ENCODE measurements around the gene DLX5.

Gene DLX5

DNA sequence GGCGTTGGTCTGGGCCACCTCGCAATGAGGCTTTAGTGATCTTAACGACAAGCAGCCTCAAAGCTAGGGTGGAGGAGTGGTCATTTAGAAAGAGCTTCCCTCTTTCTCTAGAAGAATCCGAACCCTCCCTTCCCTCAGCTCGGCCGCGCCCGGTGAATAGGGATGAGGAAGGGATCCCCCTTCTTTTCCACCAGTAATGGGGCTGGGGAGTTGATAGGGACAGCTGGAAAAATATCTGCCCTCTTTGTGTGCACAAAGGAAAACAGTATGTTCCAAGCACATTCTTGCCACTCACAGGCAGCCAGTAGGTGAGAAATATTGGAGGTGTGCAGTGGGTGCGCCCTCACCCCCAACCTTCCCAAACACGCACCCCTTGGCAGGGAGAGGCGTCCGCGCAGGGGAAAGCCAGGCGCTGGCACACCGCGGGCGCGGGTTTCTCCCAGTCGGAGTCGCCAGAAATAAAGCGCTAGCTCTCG lies 6.5 kb downstream of the DLX5 start:
- DNase-seq, result no peak

GRCh38 chr7:97017192-97018125 lies 7.2 kb downstream of the DLX5 start:
- no peak for DNase-seq

DNA sequence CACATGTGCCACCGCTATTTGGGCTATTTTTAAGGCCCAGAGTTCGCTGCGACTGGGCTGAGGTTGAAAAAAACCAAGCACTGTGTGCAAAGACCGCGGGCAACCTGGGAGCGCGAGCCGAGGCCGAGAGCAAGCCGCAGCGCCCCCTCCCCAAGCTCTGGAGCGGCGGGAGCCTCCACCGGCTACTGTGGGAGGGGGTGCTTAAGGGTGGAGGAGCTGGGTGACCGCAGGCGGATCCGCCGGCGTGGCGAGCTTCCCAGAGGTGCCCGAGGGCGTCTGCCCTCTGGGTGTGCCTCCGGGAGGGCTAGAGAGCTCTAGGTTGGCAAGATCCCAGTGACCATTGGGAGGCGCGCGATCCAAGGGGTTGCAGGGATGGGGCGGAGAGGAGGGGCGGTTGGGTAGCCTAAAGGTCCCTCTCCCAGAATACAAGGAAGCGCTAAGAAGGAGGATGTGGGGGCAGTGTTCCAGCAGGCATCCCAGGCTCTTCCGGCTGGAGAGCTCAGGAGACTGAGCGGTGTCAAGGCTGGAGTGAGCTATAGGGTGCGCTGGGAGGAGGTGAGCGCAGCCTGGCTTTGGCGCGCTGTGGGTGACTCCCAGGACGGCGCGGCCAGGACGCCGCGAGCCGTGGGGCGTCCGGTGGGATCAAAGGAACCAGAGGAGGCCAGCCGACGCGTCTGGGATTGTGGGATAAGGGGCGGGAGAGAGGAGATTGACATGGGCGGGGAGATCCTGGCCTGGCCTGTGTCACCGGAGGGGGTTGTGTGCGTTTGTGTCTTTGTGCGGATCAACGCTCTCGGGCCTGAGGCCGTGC lies 8.0 kb downstream of the DLX5 start:
- DNase-seq, result peak; percentile 66

DNA sequence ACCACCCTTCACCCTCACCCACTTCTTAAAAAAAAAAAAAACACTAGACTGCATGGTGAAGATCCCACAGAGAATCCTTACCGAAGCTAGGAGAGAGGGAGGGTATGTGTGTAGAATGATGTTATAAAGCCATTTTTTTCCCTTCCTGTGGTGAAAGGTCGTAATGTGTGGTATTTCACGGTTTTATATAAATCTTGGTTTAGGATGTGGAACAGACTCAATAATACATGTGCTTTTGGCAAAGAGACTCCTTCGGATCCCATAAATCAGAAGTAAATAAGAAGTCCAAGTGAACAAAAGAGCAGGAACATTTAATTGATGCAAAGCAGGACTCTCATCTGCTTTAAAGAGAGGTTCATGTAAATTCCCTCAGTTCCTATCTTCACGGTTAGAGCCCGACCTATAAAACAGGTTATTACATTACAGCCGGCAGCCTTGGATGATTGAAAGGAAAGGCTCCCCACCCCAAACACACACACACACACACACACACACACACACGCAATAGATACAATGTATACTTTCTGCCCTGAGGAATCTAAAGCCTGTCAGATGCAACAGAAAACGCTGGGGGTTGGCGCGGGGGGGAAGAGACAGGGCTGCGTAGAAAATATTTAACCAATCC lies 8.8 kb downstream of the DLX5 start:
- DNase-seq, result no peak

DNA sequence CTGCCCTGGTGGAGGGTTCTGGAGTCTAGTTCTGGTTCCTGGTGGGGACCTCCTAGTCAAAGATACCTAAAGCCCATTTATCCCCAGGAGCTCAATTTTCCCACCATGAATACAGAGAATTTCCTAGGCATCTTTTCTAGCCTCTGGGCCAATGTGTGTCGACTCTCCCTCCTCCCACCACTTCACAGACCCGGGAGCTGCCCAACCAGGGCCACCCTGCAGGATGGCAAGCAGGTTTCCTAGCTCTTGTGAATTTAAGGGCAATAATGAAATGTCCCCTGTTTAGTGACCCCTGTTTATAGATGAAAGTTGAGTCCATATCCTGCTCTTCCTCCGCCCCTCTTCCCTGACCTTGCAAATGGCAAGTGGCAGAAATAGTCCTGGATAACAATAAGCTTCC lies 9.4 kb downstream of the DLX5 start:
- no peak for DNase-seq

GRCh38 chr7:97014145-97014750 lies 10.4 kb downstream of the DLX5 start:
- no peak for DNase-seq

- no peak for DNase-seq
Measured at GRCh38 chr7:97013845-97014134, 10.8 kb downstream of the DLX5 start.

- no peak for DNase-seq
Measured at GRCh38 chr7:97013134-97013844, 11.3 kb downstream of the DLX5 start.

GRCh38 chr7:97012365-97013133 lies 12.1 kb downstream of the DLX5 start:
- DNase-seq, result no peak

DNA sequence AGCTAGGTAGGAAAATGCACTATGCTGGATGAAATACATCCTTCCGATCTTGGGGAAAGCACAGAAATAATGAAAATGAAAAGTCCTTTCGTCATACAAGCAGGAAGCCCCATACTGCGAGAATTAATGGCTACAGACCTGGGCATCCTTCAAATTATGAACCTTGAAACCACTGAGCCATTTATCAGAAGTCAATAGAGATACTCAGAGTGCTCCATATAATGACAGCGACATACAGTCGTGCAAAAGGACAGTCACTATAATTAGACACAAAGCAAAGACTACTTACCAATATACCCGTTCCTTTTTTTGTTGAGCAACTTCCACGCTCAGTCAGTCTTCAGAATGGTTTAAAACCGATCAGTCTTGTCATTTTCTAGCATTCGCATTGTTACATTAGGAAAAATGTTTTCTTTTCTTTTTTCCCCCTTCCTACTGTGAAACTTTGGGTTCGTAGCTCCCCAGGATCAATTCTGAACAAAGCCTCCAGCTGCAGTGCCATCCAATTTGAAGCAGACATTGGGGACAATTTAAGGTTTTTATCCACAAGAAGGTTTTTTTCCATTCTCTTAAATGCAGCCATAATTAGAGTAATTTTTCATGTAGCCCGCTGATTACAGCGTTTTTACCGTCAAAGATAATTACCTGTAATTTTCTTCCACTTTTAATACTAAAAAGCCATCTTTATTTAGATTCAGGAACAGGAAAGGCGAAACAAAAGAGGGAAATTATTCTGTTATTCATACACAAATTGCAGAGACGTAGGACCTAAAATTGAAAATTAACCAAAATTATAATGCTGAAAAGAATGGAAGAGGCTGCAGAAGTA lies 12.9 kb downstream of the DLX5 start:
- no peak for DNase-seq

GRCh38 chr7:97011104-97011503 lies 13.5 kb downstream of the DLX5 start:
- no peak for DNase-seq

DNA sequence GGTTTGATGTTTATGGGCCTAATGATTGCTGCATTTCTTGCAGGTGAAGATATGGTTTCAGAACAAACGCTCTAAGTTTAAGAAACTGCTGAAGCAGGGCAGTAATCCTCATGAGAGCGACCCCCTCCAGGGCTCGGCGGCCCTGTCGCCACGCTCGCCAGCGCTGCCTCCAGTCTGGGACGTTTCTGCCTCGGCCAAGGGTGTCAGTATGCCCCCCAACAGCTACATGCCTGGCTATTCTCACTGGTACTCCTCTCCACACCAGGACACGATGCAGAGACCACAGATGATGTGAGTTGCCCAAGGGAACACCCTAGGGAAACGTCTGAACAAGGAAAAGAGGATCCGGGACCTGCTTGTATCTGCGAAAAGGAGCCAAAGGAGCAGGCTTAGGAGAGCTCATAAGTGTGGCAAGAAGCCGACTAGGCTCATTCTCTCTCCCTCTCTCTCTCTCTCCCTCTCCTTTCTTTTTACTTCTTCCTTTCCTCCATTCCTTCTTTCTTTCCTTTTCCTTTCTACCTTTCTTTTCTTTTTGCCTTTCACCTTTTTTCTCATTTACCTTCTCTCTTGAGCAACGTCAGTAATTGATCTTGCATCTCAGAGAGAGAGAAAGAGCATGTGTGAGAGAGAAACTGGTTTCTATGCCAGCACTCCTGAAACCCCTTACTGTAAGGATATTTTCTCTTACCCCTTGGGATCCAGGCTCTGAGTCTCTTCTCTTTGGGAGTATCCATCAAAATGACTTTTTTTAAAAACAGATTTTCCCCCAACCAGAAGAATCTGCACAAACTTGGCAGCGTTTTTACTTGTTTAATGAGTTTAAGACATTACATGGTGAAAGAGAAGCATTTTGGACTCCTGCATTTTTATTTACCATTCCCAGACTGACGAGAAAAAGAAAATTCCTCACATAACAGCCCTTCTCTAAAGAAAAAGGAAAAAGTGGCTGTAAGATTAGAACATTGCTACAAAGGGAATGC lies 14.6 kb downstream of the DLX5 start:
- DNase-seq, result no peak

DNA sequence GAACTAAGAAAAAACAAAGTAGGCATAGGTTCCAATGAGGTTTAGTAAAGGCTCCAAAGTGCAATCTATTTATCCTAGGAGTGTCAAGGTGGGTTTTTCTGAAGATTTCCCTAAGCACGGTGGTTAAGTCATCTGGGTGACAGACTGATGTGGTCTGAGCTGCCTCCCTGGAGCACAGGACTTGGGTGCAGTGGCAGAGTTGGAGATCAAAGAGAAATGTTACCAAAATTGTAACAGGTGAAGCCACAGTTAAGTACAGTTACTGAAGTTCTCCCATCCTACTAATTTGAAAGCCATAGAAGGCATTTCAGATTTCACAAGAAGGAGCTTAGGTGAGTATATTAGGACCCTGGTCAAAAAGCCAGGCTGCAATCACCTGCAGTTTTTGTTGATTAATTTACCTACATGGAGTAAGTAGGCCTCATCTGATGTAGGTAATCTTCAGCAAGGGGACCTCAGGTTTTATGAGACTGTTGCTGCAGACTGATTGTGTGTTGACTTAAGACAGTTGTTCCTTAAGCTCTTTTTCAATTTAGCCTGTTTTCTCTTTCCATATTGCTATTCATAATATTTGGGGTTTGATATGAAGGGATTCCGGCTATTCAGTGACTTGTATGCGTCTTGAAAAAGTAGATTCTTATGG lies 16.2 kb downstream of the DLX5 start:
- no peak for DNase-seq

DNA sequence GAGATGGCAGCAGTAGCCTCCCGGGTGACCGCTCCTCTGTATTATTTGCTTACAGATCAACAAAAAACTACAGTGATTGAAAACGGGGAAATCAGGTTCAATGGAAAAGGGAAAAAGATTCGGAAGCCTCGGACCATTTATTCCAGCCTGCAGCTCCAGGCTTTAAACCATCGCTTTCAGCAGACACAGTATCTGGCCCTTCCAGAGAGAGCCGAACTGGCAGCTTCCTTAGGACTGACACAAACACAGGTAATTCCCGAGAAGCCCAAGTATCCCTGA lies 17.1 kb downstream of the DLX5 start:
- no peak for DNase-seq

GRCh38 chr7:97006816-97007582 lies 17.6 kb downstream of the DLX5 start:
- DNase-seq, result peak; percentile 15

DNA sequence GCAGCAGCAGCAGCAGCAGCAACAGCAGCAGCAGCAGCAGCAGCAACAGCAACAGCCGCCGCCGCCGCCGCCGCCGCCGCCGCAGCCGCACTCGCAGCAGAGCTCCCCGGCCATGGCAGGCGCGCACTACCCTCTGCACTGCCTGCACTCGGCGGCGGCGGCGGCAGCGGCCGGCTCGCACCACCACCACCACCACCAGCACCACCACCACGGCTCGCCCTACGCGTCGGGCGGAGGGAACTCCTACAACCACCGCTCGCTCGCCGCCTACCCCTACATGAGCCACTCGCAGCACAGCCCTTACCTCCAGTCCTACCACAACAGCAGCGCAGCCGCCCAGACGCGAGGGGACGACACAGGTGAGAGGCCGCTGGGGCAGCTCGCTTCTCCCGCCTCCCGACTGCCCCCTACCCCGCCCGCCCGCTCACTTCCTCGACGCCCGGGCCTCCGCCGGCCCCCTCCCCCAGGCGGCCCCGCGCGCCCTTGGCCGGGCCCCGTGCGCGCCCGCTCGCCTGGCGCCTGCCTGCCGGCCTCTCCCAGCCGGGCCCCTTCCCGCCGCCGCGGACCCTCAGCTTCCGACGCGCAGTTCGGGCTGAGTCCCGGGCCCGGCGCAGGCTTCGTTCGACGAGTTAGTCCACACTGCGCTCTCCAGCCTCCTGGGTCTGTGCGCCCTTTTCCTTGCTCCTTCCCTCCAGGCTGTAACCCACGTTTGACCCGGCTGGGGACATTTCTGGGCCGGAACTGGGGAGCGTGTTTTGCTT lies 18.4 kb downstream of the DLX5 start:
- DNase-seq, result peak; percentile 63

- peak; percentile 93 for DNase-seq
Measured at GRCh38 chr7:97005183-97006054, 19.2 kb downstream of the DLX5 start, which contains the start of gene DLX6. DLX6 (plus strand) TSS chr7:97005553; CDS start chr7:97005978, 425 bp downstream.

Data from DMS153 (cell line).